ENCODE data around the gene CFAP251.

CFAP251 gene

DNA sequence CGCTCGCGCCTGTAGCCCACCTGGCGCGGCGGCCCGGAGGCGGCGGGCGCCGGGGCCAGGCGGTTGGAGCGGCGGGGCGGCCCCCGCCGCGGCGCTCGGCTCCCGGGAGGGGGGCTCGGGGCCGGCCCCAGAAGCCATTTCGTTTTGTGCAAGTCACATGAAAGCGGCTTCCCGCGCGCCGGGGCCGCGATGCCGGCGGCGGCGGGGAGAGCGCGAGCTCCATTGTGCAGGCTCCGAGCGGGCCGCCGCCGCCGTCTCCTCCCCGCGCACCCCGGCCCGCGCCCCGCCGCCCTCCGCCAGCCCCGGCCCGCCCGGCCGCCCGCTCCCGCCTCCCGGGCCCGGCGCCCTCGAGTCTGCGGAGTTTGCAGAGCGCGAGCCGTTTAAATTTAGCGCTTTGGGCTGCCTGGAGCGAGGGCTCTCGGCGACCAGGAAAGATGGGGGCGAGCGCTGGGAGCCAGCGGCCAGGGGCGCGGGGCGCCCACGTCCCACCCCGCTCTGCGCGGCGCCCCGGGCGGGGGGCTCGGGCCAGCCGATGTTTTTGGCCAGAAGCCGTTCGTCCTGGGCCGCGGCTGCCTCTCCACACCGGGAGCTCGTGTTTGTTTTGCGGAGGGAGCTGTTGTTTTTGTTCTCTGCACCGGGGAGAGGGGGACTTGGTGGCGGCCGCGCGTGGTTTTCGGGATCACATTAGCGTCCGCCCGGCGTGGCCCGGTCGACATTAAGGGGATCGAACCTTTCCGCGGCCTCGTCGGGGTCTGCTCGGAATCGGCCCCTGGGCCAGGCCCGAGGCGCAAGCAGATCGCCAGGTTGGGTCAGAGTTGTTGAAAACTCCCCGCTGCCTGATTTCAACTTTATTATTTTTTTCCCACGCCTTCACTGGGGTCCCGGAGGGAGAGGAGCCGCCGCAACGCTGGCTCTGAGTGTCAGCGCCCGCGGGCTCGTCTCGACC lies 104.3 kb downstream of the CFAP251 start:
- H3K36me3 Mint-ChIP-seq, result peaks cover 15 to 33% of the 10 kb centered on the region in 2 donors
- H3K27me3 Mint-ChIP-seq, result no peaks in the 10 kb centered on the region
- peak overlapping the region; percentile 90 to 95 for H3K4me3 Mint-ChIP-seq
- peak overlapping the region; percentile 98 for H3K27ac Mint-ChIP-seq
- peak; percentile 5 to 10 for ATAC-seq (replicated peaks)
- peaks cover 0 to 3% of the 10 kb centered on the region in 2 donors for H3K9me3 Mint-ChIP-seq
- H3K4me1 Mint-ChIP-seq, result peaks cover 30 to 62% of the 10 kb centered on the region in 2 donors
- no peak for DNase-seq

DNA sequence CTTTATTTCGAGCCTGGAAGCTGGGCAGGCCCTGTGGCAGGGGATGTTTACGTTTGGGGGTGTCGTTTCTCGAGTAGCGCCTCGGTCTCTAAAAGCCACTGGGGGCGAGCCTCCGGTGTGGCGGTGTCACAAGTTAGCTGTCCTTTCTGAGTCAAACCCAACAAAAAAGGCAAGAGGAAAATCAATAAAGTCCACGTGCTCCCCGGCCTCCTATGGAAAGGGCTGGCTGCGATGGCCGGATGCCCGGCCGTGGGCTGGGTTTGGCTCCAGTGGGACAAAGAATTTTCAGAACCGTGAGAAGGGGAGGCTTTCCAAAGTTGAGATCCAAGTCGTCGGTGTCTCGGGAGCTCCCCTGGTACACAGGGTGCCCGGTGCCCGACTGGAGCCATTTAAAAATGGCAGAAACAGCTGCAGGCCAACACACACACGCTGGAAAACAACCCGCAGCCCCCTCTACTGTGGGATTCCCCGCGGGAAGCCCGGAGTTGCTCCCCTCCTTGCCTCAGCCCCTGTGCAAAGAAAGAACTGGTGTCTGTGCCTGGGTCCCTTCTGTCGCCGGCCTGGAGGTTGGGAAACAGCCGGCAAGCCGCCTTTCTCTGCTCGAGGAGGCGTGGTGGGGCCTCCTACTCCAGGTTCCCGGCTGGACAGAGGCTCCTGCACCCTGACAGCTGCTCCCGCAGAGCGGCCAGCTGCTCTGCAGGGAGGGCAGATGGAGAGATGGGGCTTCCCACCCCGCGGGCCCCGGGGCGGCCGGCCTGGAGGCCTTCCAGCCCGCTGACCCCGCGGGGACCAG lies 105.1 kb downstream of the CFAP251 start:
- ATAC-seq (replicated peaks) (peak; percentile 40 to 44), DNase-seq (peak; percentile 60)
- Mint-ChIP-seq H3K4me1 (peaks cover 37 to 70% of the 10 kb centered on the region in 2 donors), H3K27ac (peak overlapping the region; percentile 98), H3K4me3 (peak overlapping the region; percentile 90 to 95), H3K27me3 (no peaks in the 10 kb centered on the region), H3K9me3 (peaks cover 0 to 3% of the 10 kb centered on the region in 2 donors), H3K36me3 (peaks cover 13 to 34% of the 10 kb centered on the region in 2 donors)

DNA sequence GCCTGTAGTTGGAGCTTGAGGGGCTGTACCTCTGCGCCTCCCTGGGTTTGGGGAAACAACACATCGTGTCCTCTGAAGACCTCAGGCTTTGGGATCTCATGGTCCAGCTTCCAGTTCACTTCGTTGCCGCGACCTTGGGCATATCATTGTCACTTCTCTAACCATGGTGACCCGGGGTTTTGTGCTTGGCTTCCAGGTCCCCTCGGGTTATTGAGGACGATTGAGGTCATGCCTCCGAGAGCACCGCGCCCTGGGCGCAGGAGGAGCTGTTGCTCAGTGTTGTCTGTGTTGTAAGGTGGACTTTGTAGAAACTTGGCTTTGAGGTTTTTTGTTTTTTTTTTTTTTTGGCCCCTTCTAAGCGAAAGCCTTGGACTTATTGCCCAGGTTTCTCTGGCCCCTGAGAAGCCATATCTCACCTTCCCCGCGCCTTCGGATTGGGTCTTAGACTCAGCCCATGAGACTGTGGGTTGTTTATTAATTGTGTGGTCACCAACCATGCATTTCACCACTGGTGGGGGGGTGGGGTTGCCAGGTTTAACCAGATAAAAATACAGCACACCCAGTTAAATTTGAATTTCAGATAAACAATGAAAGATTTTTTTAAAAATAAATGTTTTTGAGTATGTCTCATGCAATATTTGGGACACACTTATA lies 105.9 kb downstream of the CFAP251 start:
- Mint-ChIP-seq H3K4me3 (peak overlapping the region; percentile 78 to 95), H3K36me3 (peaks cover 15 to 36% of the 10 kb centered on the region in 2 donors), H3K27me3 (no peaks in the 10 kb centered on the region), H3K4me1 (peaks cover 41 to 70% of the 10 kb centered on the region in 2 donors), H3K9me3 (peaks cover 0 to 3% of the 10 kb centered on the region in 2 donors), H3K27ac (peak overlapping the region; percentile 91)
- ATAC-seq (replicated peaks) (peak; percentile 51 to 58), DNase-seq (no peak)

- Mint-ChIP-seq H3K4me1 (peaks cover 50 to 75% of the 10 kb centered on the region in 2 donors), H3K9me3 (peaks cover 0 to 3% of the 10 kb centered on the region in 2 donors), H3K4me3 (peak overlapping the region; percentile 16 to 45), H3K27me3 (no peaks in the 10 kb centered on the region), H3K36me3 (peaks cover 22 to 44% of the 10 kb centered on the region in 2 donors), H3K27ac (peak overlapping the region; percentile 89)
- ATAC-seq (replicated peaks), result no peak
- no peak for DNase-seq
Measured at GRCh38 chr12:122026706-122027333, 108.4 kb downstream of the CFAP251 start.

DNA sequence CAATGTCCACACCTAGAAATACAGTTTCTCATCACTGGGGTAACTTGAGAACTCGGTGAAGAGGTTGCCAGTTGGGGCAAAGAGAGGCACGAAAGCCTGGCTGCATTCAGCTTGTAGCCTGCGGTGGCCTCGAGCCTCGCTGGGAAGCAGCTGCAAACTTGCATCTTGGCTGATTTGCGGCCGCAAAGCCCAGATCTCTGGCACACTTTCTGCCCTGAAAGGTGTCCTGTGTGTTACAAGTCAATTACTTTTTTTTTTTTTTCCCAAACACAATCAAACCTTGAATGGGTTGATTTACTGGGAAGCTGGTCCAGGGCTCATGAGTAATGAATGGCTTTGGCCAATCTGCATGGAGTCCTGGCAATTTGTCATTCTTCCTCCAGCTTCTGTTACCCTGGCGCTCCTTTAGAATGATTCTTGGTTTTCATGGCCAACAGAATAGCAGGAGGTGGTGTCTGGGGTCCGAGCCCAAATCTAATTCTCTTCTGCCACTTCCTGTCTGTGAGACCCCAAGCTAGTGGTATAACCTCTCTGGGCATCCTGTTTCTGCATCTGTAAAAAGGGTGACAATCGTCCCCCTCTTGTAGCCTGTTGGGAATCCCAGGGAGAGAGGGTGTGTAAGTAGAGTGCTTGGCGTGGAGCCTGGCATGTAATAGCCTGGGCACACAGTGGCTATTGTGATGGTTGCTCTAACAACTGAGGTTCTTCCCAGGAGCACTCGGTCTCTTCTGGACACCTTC lies 109.9 kb downstream of the CFAP251 start:
- Mint-ChIP-seq H3K9me3 (peaks cover 0 to 3% of the 10 kb centered on the region in 2 donors), H3K27ac (peak overlapping the region; percentile 92), H3K4me3 (peak overlapping the region; percentile 60), H3K27me3 (no peaks in the 10 kb centered on the region), H3K4me1 (peaks cover 56 to 80% of the 10 kb centered on the region in 2 donors), H3K36me3 (peaks cover 24 to 43% of the 10 kb centered on the region in 2 donors)
- ATAC-seq (replicated peaks), result no peak
- DNase-seq, result no peak

- Mint-ChIP-seq H3K4me1 (peaks cover 56 to 79% of the 10 kb centered on the region in 2 donors), H3K9me3 (peaks cover 0 to 3% of the 10 kb centered on the region in 2 donors), H3K27ac (peak overlapping the region; percentile 92), H3K36me3 (peaks cover 27 to 48% of the 10 kb centered on the region in 2 donors), H3K27me3 (no peaks in the 10 kb centered on the region), H3K4me3 (peak overlapping the region; percentile 60 to 70)
- peak; percentile 65 for DNase-seq
- ATAC-seq (replicated peaks), result peak; percentile 54 to 65
Measured at GRCh38 chr12:122028905-122029560, 110.6 kb downstream of the CFAP251 start.

DNA sequence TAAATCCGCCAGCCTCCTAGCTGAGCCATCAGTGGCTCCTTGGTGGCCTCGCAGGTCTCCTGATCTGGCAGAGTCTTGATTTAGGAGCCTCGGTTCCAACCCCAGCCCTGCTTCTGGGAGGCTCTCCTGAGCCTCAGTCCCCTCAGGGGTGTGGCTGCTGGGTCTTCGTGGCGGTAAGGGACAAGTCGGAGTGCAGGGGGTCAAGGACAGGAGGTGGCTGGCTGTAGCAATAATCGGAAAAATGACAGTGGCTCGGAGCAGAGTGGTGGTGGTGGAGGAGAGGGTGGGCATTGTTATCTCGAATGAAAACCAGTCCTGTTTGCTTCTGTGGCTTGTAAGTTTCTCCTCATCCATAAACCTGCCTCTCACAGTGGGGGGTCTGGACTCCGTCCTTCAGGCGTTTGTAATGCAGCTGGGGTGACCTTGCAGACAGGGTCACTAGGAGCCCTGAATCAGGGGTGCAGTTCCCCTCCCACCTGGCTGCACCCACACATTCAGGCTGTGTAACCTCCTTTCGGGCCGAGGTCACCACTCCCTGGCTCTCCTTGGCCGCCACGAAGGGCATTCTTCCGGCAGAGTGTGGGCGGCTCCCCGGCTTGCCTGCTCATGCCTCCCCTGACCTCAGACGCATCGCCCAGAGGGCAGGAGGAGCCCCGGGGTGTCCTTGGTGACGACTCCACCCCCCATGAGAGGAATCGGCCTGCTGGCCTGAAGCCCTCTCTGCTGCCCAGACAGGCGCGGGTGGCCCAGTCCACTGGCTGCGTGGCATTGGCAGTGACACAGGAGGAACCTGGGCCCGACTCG lies 111.4 kb downstream of the CFAP251 start:
- Mint-ChIP-seq H3K9me3 (peaks cover 0 to 3% of the 10 kb centered on the region in 2 donors), H3K27me3 (no peaks in the 10 kb centered on the region), H3K27ac (peak overlapping the region; percentile 92), H3K36me3 (peaks cover 28 to 50% of the 10 kb centered on the region in 2 donors), H3K4me1 (peaks cover 57 to 77% of the 10 kb centered on the region in 2 donors), H3K4me3 (peak overlapping the region; percentile 26 to 70)
- no peak for DNase-seq
- ATAC-seq (replicated peaks), result peak in 1 of 2 donors; percentile 4

- Mint-ChIP-seq H3K9me3 (no peaks in the 10 kb centered on the region), H3K4me1 (peaks cover 54 to 76% of the 10 kb centered on the region in 2 donors), H3K4me3 (peak overlapping the region; percentile 39 to 59), H3K27ac (peak overlapping the region; percentile 92), H3K27me3 (no peaks in the 10 kb centered on the region), H3K36me3 (peaks cover 29 to 54% of the 10 kb centered on the region in 2 donors)
- DNase-seq, result no peak
- ATAC-seq (replicated peaks), result peak; percentile 39 to 43
Measured at GRCh38 chr12:122030424-122031035, 112.1 kb downstream of the CFAP251 start.

DNA sequence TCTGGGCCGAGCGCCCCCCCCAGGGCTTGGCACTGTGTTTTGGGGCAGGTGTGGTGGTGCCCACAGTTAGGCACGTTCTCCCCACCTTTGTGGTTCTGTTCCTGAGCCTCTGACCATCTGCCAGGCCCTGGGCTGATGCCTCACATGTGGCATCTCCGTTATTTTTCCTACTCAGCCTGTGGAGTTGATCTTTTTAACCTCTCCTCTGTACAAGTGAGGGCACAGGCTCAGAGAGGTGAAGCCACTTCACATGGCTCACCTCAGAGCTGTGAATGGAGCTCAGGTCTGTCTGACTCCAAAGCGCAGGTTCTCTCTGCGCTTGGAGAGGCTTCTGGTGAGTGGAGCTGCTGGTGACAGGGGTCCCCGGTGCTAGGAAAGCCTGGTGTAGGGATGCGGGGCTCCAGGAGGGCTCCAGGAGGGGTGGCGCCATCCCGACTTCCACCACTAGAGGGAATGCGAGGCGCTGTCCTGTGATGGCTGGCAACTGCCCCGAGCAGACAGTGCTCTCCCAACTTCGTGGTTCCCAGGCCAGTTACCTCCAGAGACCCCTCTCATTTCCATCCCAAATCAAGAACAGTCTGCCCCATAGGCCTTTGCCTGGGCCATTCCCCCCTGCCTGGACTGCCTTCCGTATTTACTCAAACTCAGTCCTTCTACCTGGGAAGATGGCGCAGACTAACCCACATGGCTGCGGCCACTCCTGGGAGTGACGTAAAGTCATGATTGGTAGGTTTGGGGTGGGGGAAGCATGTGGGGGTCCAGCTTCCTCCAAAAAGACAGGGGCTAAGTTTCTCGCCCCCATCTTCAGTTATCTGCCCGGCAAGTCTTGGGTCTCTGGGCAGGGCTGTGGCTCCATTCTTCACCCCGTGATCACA lies 113.2 kb downstream of the CFAP251 start:
- Mint-ChIP-seq H3K4me1 (peaks cover 51 to 76% of the 10 kb centered on the region in 2 donors), H3K36me3 (peaks cover 35 to 59% of the 10 kb centered on the region in 2 donors), H3K27me3 (no peaks in the 10 kb centered on the region), H3K27ac (peak overlapping the region; percentile 92), H3K9me3 (no peaks in the 10 kb centered on the region), H3K4me3 (peak overlapping the region; percentile 9 to 39)
- ATAC-seq (replicated peaks) (peak; percentile 28 to 46), DNase-seq (no peak)

GRCh38 chr12:122032580-122032979 lies 114.2 kb downstream of the CFAP251 start:
- DNase-seq, result no peak
- peaks cover 44 to 59% of the 10 kb centered on the region in 2 donors for H3K36me3 Mint-ChIP-seq
- H3K4me1 Mint-ChIP-seq, result peaks cover 43 to 75% of the 10 kb centered on the region in 2 donors
- no peak overlapping the region for H3K4me3 Mint-ChIP-seq
- H3K27me3 Mint-ChIP-seq, result no peaks in the 10 kb centered on the region
- H3K9me3 Mint-ChIP-seq, result no peaks in the 10 kb centered on the region
- H3K27ac Mint-ChIP-seq, result peak overlapping the region; percentile 37
- peak; percentile 26 to 52 for ATAC-seq (replicated peaks)

DNA sequence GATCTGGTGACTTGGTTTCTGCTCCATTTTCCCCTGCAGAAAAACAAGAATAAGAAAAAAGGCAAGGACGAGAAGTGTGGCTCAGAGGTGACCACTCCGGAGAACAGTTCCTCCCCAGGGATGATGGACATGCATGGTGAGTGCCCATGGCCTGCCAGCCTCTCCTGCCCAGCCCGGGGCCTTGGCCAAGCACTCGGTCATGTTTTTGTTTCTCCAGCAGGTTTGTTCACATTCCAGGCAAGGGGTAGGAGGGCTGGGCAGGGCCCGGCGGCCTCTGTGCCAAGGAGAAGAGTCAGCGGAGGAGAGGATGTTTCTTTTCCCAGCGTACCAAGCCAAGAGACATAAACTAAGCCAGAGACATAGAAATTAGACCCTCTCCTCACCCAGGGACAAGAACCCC lies 116.9 kb downstream of the CFAP251 start:
- peak overlapping the region; percentile 73 for H3K27ac Mint-ChIP-seq
- no peaks in the 10 kb centered on the region for H3K27me3 Mint-ChIP-seq
- H3K9me3 Mint-ChIP-seq, result no peaks in the 10 kb centered on the region
- H3K4me3 Mint-ChIP-seq, result no peak overlapping the region
- peaks cover 18 to 51% of the 10 kb centered on the region in 2 donors for H3K4me1 Mint-ChIP-seq
- H3K36me3 Mint-ChIP-seq, result peaks cover 44 to 48% of the 10 kb centered on the region in 2 donors
- DNase-seq (no peak), ATAC-seq (replicated peaks) (no peak)
